Measurements from ENCODE around the gene MTMR4. TPM values are rescaled to one million over a fixed set of nuclear protein-coding genes. Genes with fewer than 3 reads are reported as not detected.
A peak's percentile ranks its signal among the peaks of the same experiment; 100 is the strongest.

The MTMR4 gene
- polyA plus RNA-seq, 1 donor, result 70.3 TPM

- H3K27me3 ChIP-seq (ENCODE audit: control insufficient read depth, insufficient read depth, low read length), result peaks cover 7% of the 10 kb centered on the region
- H3K36me3 ChIP-seq (ENCODE audit: control insufficient read depth, insufficient read depth, low read length), result no peaks in the 10 kb centered on the region
- H3K27ac ChIP-seq (ENCODE audit: low read length), result no peak overlapping the region
- 100% methylated on average over 1 of the region's 6 CpGs for WGBS (ENCODE audit: insufficient coverage, low lambda C conversion rate)
- H3K9me3 ChIP-seq (ENCODE audit: control insufficient read depth, low read depth, low read length), result no peaks in the 10 kb centered on the region
- H3K4me3 ChIP-seq (ENCODE audit: low read length), result no peak overlapping the region
- no peaks in the 10 kb centered on the region for H3K4me1 ChIP-seq (ENCODE audit: control insufficient read depth, insufficient read depth, low read length)
- DNase-seq, result no peak
Measured at GRCh38 chr17:58470356-58470755, 44.1 kb downstream of the MTMR4 start.

- no peak for DNase-seq
- WGBS (ENCODE audit: insufficient coverage, low lambda C conversion rate), result no CpG with 5 or more reads among the region's 3 CpGs
- Histone ChIP-seq H3K9me3 (ENCODE audit: control insufficient read depth, low read depth, low read length) (no peaks in the 10 kb centered on the region), H3K4me1 (ENCODE audit: control insufficient read depth, insufficient read depth, low read length) (no peaks in the 10 kb centered on the region), H3K4me3 (ENCODE audit: low read length) (no peak overlapping the region), H3K36me3 (ENCODE audit: control insufficient read depth, insufficient read depth, low read length) (no peaks in the 10 kb centered on the region), H3K27me3 (ENCODE audit: control insufficient read depth, insufficient read depth, low read length) (peaks cover 7% of the 10 kb centered on the region), H3K27ac (ENCODE audit: low read length) (no peak overlapping the region)
Measured at GRCh38 chr17:58468944-58469343, 45.5 kb downstream of the MTMR4 start.

GRCh38 chr17:58455491-58455890 lies 58.9 kb downstream of the MTMR4 start:
- Histone ChIP-seq H3K4me1 (ENCODE audit: control insufficient read depth, insufficient read depth, low read length) (no peaks in the 10 kb centered on the region), H3K36me3 (ENCODE audit: control insufficient read depth, insufficient read depth, low read length) (no peaks in the 10 kb centered on the region), H3K9me3 (ENCODE audit: control insufficient read depth, low read depth, low read length) (no peaks in the 10 kb centered on the region), H3K27me3 (ENCODE audit: control insufficient read depth, insufficient read depth, low read length) (no peaks in the 10 kb centered on the region), H3K4me3 (ENCODE audit: low read length) (no peak overlapping the region), H3K27ac (ENCODE audit: low read length) (no peak overlapping the region)
- DNase-seq, result no peak

- no peak for DNase-seq
- Histone ChIP-seq H3K9me3 (ENCODE audit: control insufficient read depth, low read depth, low read length) (no peaks in the 10 kb centered on the region), H3K27me3 (ENCODE audit: control insufficient read depth, insufficient read depth, low read length) (no peaks in the 10 kb centered on the region), H3K4me3 (ENCODE audit: low read length) (no peak overlapping the region), H3K27ac (ENCODE audit: low read length) (no peak overlapping the region), H3K4me1 (ENCODE audit: control insufficient read depth, insufficient read depth, low read length) (no peaks in the 10 kb centered on the region), H3K36me3 (ENCODE audit: control insufficient read depth, insufficient read depth, low read length) (no peaks in the 10 kb centered on the region)
- WGBS (ENCODE audit: insufficient coverage, low lambda C conversion rate), result no CpG with 5 or more reads among the region's 1 CpG
Measured at GRCh38 chr17:58452738-58453137, 61.7 kb downstream of the MTMR4 start.

GRCh38 chr17:58447039-58447975 lies 67.1 kb downstream of the MTMR4 start:
- Histone ChIP-seq H3K36me3 (ENCODE audit: control insufficient read depth, insufficient read depth, low read length) (no peaks in the 10 kb centered on the region), H3K27ac (ENCODE audit: low read length) (no peak overlapping the region), H3K27me3 (ENCODE audit: control insufficient read depth, insufficient read depth, low read length) (no peaks in the 10 kb centered on the region), H3K4me3 (ENCODE audit: low read length) (no peak overlapping the region), H3K4me1 (ENCODE audit: control insufficient read depth, insufficient read depth, low read length) (no peaks in the 10 kb centered on the region), H3K9me3 (ENCODE audit: control insufficient read depth, low read depth, low read length) (no peaks in the 10 kb centered on the region)
- no CpG with 5 or more reads among the region's 9 CpGs for WGBS (ENCODE audit: insufficient coverage, low lambda C conversion rate)
- peak; percentile 58 to 67 for DNase-seq

GRCh38 chr17:58446086-58446485 lies 68.4 kb downstream of the MTMR4 start:
- H3K27ac ChIP-seq (ENCODE audit: low read length), result no peak overlapping the region
- no peaks in the 10 kb centered on the region for H3K4me1 ChIP-seq (ENCODE audit: control insufficient read depth, insufficient read depth, low read length)
- H3K9me3 ChIP-seq (ENCODE audit: control insufficient read depth, low read depth, low read length), result no peaks in the 10 kb centered on the region
- no peak for DNase-seq
- H3K4me3 ChIP-seq (ENCODE audit: low read length), result no peak overlapping the region
- H3K36me3 ChIP-seq (ENCODE audit: control insufficient read depth, insufficient read depth, low read length), result no peaks in the 10 kb centered on the region
- no CpG with 5 or more reads among the region's 6 CpGs for WGBS (ENCODE audit: insufficient coverage, low lambda C conversion rate)
- H3K27me3 ChIP-seq (ENCODE audit: control insufficient read depth, insufficient read depth, low read length), result no peaks in the 10 kb centered on the region

Other genes starting within 250 kb of the MTMR4 start
- gene MPO, start 233.7 kb downstream of the MTMR4 start, polyA plus RNA-seq, result 0.79 TPM
- 17.2 TPM for gene TSPOAP1, start 185.8 kb downstream of the MTMR4 start, polyA plus RNA-seq
- gene SUPT4H1, start 162.4 kb downstream of the MTMR4 start, polyA plus RNA-seq, result 94.6 TPM
- gene RNF43, start 97.1 kb downstream of the MTMR4 start, polyA plus RNA-seq, result 29.9 TPM
- 0.07 TPM for gene HSF5, start 26.2 kb downstream of the MTMR4 start, polyA plus RNA-seq
- 0.33 TPM for gene TEX14, start 177.4 kb upstream of the MTMR4 start, polyA plus RNA-seq
- 20.7 TPM for gene RAD51C, start 178.0 kb upstream of the MTMR4 start, polyA plus RNA-seq
- 1.2 TPM for gene PPM1E, start 241.2 kb upstream of the MTMR4 start, polyA plus RNA-seq